ENCODE measurements around the gene RABGAP1L.

- TF ChIP-seq CTCF (optimal IDR thresholded peaks at IDR 0.05 in 1 of 3, IDR thresholded peaks at IDR 0.05 in 1 of 3, conservative IDR thresholded peaks at IDR 0.05 in 1 of 3; ENCODE audit: extremely low read depth in 1 of 3, insufficient read depth in 2 of 3, low read length in 3 of 3) (no peak), EZH2 (IDR thresholded peaks at IDR 0.05; ENCODE audit: low read length) (no peak)
These were observed 237.9 kb downstream of the RABGAP1L start for GRCh38 chr1:174397261-174397660.

All from keratinocyte (primary cell).